ENCODE measurements around the gene SMAD3. TPM values are rescaled to one million over a fixed set of nuclear protein-coding genes. Genes with fewer than 3 reads are reported as not detected.
"Not testable (repeated sequence)": the region's sequence is repeated elsewhere in the genome, so short reads cannot be mapped to it uniquely, and the experiment has no call there.

SMAD3 gene
- polyA plus RNA-seq, 1 donor from 2014 or later, result 1.0 TPM

DNA sequence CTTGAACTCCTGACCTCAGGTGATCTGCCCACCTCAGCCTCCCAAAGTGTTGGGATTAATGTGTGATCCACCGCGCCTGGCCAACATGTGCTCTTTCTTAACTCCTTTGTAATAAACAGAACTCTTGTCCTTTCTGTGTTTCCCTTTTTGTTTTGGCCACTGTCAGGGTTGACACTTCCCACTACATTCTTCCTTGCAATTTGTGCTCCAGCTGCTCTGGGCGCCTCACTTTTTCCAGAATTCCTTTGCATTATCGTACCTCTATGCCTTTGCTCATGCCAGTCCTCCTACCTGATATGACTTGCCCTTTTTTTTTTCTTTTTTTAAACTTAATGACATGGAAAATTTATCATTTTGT is 38.8 kb upstream of the SMAD3 start:
- H2AFZ ChIP-seq (ENCODE audit: low read depth, low read length), result no peak overlapping the region
- H3K27ac ChIP-seq (ENCODE audit: low read length), result no peak overlapping the region
- no peaks in the 10 kb centered on the region for H3K9me2 ChIP-seq (ENCODE audit: insufficient read depth, low read length)
- TF ChIP-seq TAF1 (IDR thresholded peaks at IDR 0.05; ENCODE audit: low read depth), result no peak
- TF ChIP-seq SMC3 (conservative IDR thresholded peaks at IDR 0.05; ENCODE audit: poor library complexity), result no peak
- H3K27me3 ChIP-seq (ENCODE audit: insufficient read depth, low read depth, low read length), result no peaks in the 10 kb centered on the region
- H3K9ac ChIP-seq (ENCODE audit: low read length), result no peak overlapping the region
- no peaks in the 10 kb centered on the region for H3K36me3 ChIP-seq (ENCODE audit: insufficient read depth, low read length)
- no peak overlapping the region for H3K4me2 ChIP-seq (ENCODE audit: low read length)
- H3K9me3 ChIP-seq (ENCODE audit: low read length), result no peaks in the 10 kb centered on the region
- no peaks in the 10 kb centered on the region for H4K20me1 ChIP-seq (ENCODE audit: insufficient read depth)
- no peaks in the 10 kb centered on the region for H3F3A ChIP-seq (ENCODE audit: insufficient read depth, low read length, poor library complexity, severe bottlenecking)
- no peaks in the 10 kb centered on the region for H3K79me2 ChIP-seq (replicated peaks; ENCODE audit: insufficient read depth, low read length)
- no peak overlapping the region for H3K4me3 ChIP-seq (ENCODE audit: low read length)

DNA sequence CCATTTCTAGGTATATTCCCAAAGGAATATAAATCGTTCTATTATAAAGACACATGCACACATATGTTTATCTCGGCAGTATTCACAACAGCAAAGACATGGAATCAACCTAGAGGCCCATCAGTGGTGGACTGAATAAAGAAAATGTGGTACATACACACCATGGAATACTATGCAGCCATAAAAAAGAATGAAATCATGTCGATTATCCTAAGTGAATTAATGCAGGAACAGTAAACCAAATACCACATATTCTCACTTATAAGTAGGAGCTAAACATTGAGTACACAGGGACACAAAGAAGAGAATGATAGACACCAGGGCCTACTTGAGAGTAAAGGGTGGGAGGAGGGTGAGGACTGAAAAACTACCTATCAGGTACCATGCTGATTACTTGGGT is 37.0 kb upstream of the SMAD3 start:
- H3K9ac ChIP-seq (ENCODE audit: low read length); H3K9me2 ChIP-seq (ENCODE audit: insufficient read depth, low read length); H3K27ac ChIP-seq (ENCODE audit: low read length); H3K79me2 ChIP-seq (replicated peaks; ENCODE audit: insufficient read depth, low read length); H3F3A ChIP-seq (ENCODE audit: insufficient read depth, low read length, poor library complexity, severe bottlenecking); H3K4me3 ChIP-seq (ENCODE audit: low read length); H4K20me1 ChIP-seq (ENCODE audit: insufficient read depth); H3K4me2 ChIP-seq (ENCODE audit: low read length); H2AFZ ChIP-seq (ENCODE audit: low read depth, low read length); H3K27me3 ChIP-seq (ENCODE audit: insufficient read depth, low read depth, low read length); H3K9me3 ChIP-seq (ENCODE audit: low read length); H3K36me3 ChIP-seq (ENCODE audit: insufficient read depth, low read length): not testable (repeated sequence)

DNA sequence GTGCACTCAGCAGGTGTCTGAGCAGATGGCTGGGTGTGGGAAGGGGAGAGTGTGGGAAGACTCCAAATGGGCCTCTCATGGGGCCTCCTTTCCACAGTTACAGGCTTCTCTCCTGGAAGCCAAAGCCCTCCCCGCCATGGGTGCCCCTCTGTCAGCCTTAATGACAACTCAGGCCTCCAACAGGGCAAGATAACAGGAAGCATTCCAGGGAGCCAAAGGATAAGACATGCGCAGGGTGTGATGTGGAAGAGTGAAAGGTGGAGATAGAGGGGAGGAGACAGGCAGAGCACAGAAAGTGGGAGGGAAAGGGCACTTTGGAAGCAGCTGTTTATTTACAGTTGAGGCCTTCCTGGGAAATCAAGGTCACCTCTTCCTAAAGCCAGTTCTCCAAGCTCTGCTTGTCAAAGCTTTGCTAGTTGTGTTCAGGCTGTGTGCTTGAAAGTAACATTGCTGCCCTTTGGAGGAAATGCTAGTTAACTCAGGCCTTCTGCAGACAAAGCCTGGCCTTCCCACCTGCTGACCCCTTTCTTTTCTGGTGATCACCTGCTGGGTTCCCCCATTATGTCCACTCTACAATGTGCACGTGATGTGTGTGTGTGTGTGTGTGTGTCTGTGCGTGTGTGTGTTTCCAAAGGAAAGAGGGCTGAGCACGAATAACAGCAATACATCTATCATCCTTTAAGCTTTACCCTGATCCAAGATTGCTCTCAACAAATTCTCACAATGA is 35.2 kb upstream of the SMAD3 start:
- H3K4me3 ChIP-seq (ENCODE audit: low read length), result no peak overlapping the region

DNA sequence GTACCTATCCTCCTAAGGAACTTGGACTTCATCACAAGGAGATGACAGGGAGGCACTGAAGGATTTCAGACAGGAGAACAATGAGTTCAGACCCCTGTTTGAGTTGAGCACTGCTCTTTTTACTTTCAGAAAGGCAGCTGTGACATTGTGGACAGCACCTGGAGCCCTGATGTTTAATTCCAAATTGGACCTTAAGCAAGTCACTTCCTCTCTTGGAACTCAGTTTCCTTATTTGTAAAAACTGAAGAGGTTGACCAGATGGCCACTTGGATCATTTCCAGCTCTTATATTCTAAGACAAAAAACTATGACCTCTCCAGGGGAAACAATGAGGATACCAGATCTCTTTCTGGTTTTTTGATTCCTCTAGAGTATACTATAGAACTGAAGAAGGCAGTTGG is 34.1 kb upstream of the SMAD3 start:
- Histone ChIP-seq H3K9me3 (ENCODE audit: low read length) (no peaks in the 10 kb centered on the region), H3K27me3 (ENCODE audit: insufficient read depth, low read depth, low read length) (no peaks in the 10 kb centered on the region), H2AFZ (ENCODE audit: low read depth, low read length) (no peak overlapping the region), H3K9me2 (ENCODE audit: insufficient read depth, low read length) (no peaks in the 10 kb centered on the region), H3K27ac (ENCODE audit: low read length) (no peak overlapping the region), H4K20me1 (ENCODE audit: insufficient read depth) (no peaks in the 10 kb centered on the region), H3K36me3 (ENCODE audit: insufficient read depth, low read length) (no peaks in the 10 kb centered on the region), H3K79me2 (replicated peaks; ENCODE audit: insufficient read depth, low read length) (no peaks in the 10 kb centered on the region), H3K4me3 (ENCODE audit: low read length) (no peak overlapping the region), H3K4me2 (ENCODE audit: low read length) (no peak overlapping the region), H3K9ac (ENCODE audit: low read length) (no peak overlapping the region), H3F3A (ENCODE audit: insufficient read depth, low read length, poor library complexity, severe bottlenecking) (no peaks in the 10 kb centered on the region)
- TF ChIP-seq, protein P1, sequence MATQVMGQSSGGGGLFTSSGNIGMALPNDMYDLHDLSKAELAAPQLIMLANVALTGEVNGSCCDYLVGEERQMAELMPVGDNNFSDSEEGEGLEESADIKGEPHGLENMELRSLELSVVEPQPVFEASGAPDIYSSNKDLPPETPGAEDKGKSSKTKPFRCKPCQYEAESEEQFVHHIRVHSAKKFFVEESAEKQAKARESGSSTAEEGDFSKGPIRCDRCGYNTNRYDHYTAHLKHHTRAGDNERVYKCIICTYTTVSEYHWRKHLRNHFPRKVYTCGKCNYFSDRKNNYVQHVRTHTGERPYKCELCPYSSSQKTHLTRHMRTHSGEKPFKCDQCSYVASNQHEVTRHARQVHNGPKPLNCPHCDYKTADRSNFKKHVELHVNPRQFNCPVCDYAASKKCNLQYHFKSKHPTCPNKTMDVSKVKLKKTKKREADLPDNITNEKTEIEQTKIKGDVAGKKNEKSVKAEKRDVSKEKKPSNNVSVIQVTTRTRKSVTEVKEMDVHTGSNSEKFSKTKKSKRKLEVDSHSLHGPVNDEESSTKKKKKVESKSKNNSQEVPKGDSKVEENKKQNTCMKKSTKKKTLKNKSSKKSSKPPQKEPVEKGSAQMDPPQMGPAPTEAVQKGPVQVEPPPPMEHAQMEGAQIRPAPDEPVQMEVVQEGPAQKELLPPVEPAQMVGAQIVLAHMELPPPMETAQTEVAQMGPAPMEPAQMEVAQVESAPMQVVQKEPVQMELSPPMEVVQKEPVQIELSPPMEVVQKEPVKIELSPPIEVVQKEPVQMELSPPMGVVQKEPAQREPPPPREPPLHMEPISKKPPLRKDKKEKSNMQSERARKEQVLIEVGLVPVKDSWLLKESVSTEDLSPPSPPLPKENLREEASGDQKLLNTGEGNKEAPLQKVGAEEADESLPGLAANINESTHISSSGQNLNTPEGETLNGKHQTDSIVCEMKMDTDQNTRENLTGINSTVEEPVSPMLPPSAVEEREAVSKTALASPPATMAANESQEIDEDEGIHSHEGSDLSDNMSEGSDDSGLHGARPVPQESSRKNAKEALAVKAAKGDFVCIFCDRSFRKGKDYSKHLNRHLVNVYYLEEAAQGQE (IDR thresholded peaks at IDR 0.05; ENCODE audit: borderline replicate concordance), result no peak
- no peak for TF ChIP-seq TAF1 (IDR thresholded peaks at IDR 0.05; ENCODE audit: low read depth)
- TF ChIP-seq RAD21 (conservative IDR thresholded peaks at IDR 0.05), result no peak
- no peak for TF ChIP-seq EZH2 (IDR thresholded peaks at IDR 0.05; ENCODE audit: borderline replicate concordance, insufficient read depth, low read length, poor library complexity, severe bottlenecking)
- TF ChIP-seq POLR2AphosphoS5 (IDR thresholded peaks at IDR 0.05), result no peak
- TF ChIP-seq EP300 (conservative IDR thresholded peaks at IDR 0.05; ENCODE audit: poor library complexity, severe bottlenecking), result no peak
- TF ChIP-seq MXI1 (conservative IDR thresholded peaks at IDR 0.05; ENCODE audit: poor library complexity, severe bottlenecking), result no peak
- no peak for TF ChIP-seq SMC3 (conservative IDR thresholded peaks at IDR 0.05; ENCODE audit: poor library complexity)

More for the DNA sequence above, 35.2 kb upstream of the SMAD3 start:
- Histone ChIP-seq H3F3A (ENCODE audit: insufficient read depth, low read length, poor library complexity, severe bottlenecking) (no peaks in the 10 kb centered on the region), H3K9me2 (ENCODE audit: insufficient read depth, low read length) (no peaks in the 10 kb centered on the region), H4K20me1 (ENCODE audit: insufficient read depth) (no peaks in the 10 kb centered on the region), H3K4me2 (ENCODE audit: low read length) (no peak overlapping the region), H3K9ac (ENCODE audit: low read length) (no peak overlapping the region), H3K36me3 (ENCODE audit: insufficient read depth, low read length) (no peaks in the 10 kb centered on the region), H3K27me3 (ENCODE audit: insufficient read depth, low read depth, low read length) (no peaks in the 10 kb centered on the region), H3K9me3 (ENCODE audit: low read length) (no peaks in the 10 kb centered on the region), H2AFZ (ENCODE audit: low read depth, low read length) (no peak overlapping the region), H3K27ac (ENCODE audit: low read length) (no peak overlapping the region), H3K79me2 (replicated peaks; ENCODE audit: insufficient read depth, low read length) (no peaks in the 10 kb centered on the region)
- TF ChIP-seq POLR2AphosphoS5 (IDR thresholded peaks at IDR 0.05) (no peak), MXI1 (conservative IDR thresholded peaks at IDR 0.05; ENCODE audit: poor library complexity, severe bottlenecking) (no peak), EP300 (conservative IDR thresholded peaks at IDR 0.05; ENCODE audit: poor library complexity, severe bottlenecking) (no peak), RAD21 (conservative IDR thresholded peaks at IDR 0.05) (no peak), EZH2 (IDR thresholded peaks at IDR 0.05; ENCODE audit: borderline replicate concordance, insufficient read depth, low read length, poor library complexity, severe bottlenecking) (no peak)
- TF ChIP-seq, protein P2, sequence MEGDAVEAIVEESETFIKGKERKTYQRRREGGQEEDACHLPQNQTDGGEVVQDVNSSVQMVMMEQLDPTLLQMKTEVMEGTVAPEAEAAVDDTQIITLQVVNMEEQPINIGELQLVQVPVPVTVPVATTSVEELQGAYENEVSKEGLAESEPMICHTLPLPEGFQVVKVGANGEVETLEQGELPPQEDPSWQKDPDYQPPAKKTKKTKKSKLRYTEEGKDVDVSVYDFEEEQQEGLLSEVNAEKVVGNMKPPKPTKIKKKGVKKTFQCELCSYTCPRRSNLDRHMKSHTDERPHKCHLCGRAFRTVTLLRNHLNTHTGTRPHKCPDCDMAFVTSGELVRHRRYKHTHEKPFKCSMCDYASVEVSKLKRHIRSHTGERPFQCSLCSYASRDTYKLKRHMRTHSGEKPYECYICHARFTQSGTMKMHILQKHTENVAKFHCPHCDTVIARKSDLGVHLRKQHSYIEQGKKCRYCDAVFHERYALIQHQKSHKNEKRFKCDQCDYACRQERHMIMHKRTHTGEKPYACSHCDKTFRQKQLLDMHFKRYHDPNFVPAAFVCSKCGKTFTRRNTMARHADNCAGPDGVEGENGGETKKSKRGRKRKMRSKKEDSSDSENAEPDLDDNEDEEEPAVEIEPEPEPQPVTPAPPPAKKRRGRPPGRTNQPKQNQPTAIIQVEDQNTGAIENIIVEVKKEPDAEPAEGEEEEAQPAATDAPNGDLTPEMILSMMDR (IDR thresholded peaks at IDR 0.05; ENCODE audit: poor library complexity, severe bottlenecking), result no peak

Measured in neural cell (in vitro differentiated cells).